ENCODE results near the gene NPTN. TPM values are rescaled to one million over a fixed set of nuclear protein-coding genes. Genes with fewer than 3 reads are reported as not detected.

The NPTN gene
- total and polyA plus RNA-seq, 9 of the 15 experiments (the other 6 are each of a cell fraction or from before 2014, with no cell fraction given) = 9.6 to 48.5 (median 21.7) TPM

DNA sequence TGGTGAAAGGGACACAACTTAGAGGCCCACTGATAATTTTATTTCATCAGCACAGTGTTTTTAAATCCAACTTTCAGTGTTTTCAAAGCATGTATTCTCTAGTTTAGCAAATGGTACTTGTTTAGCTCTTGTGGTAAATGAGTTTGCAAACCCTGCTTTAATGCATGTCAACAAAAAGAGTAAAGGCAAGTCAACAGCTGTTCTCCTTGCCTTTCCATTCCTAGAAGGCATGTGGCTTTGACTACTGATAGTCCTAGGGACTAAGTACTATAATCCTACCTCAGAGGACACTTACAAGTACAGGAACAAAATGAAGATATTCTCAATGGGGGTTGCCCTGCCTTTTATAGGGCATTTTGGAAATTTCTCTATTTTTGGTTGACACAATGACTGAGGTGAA, 13.1 kb downstream of the NPTN start (continued):
- TF ChIP-seq EP300 (IDR thresholded peaks at IDR 0.05; ENCODE audit: low read length) (no peak), MCM2 (IDR thresholded peaks at IDR 0.05; ENCODE audit: low read depth) (no peak), TBP (optimal IDR thresholded peaks at IDR 0.05; ENCODE audit: low read depth, low read length) (no peak), CBX3 (IDR thresholded peaks at IDR 0.05; ENCODE audit: borderline replicate concordance in 1 of 2, low read length in 2 of 2) (no peak), ILK (tag; IDR thresholded peaks at IDR 0.05; ENCODE audit: borderline replicate concordance, low read depth) (no peak)
- TF ChIP-seq, protein P1, sequence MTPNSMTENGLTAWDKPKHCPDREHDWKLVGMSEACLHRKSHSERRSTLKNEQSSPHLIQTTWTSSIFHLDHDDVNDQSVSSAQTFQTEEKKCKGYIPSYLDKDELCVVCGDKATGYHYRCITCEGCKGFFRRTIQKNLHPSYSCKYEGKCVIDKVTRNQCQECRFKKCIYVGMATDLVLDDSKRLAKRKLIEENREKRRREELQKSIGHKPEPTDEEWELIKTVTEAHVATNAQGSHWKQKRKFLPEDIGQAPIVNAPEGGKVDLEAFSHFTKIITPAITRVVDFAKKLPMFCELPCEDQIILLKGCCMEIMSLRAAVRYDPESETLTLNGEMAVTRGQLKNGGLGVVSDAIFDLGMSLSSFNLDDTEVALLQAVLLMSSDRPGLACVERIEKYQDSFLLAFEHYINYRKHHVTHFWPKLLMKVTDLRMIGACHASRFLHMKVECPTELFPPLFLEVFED (CRISPR knock-in tag; conservative IDR thresholded peaks at IDR 0.05) = no peak

DNA sequence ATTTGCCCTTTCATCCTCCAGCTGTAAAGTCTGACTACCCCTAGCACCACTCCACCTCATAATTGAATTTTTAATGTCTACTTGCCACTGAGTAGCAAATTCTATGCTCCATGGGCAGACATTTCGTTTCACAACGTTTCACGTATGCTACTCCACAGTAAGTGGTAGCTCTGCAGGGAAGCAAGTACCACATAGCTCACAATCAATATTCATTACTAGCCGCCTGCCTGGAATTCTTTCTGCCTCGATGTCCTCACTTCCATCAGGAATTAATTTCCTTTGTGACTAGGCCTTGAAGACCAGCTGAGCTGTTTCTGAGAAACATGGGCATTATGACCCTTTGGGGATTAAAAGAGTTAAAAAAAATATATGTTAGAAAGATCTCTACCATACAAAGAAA, 15.3 kb downstream of the NPTN start:
- Histone ChIP-seq H3K9ac (ENCODE audit: insufficient read depth in 1 of 2, low read depth in 2 of 2, low read length in 2 of 2) (no peak overlapping the region), H4K20me1 (replicated peaks; ENCODE audit: control insufficient read depth, insufficient read depth, low read length) (no peaks in the 10 kb centered on the region), H3K4me3 (no peak overlapping the region), H2AFZ (ENCODE audit: low read depth, low read length) (no peak overlapping the region), H3K4me1 (replicated peaks in 1 of 2; ENCODE audit: control insufficient read depth in 2 of 2, insufficient read depth in 2 of 2, low read length in 2 of 2) (no peaks in the 10 kb centered on the region), H3K27ac (ENCODE audit: extremely low read depth, low read depth, low read length) (no peak overlapping the region), H3K9me3 (replicated peaks; ENCODE audit: control insufficient read depth, insufficient read depth, low read depth, low read length) (no peaks in the 10 kb centered on the region), H3K4me2 (ENCODE audit: insufficient read depth, low read length) (no peak overlapping the region), H3K79me2 (ENCODE audit: control insufficient read depth, insufficient read depth, low read length) (peaks cover 91% of the 10 kb centered on the region), H3K36me3 (ENCODE audit: control insufficient read depth, insufficient read depth, low read length) (no peaks in the 10 kb centered on the region), H3K9me1 (ENCODE audit: control insufficient read depth, insufficient read depth, low read length) (no peaks in the 10 kb centered on the region), H3K27me3 (ENCODE audit: control insufficient read depth in 2 of 2, insufficient read depth in 2 of 2, low read length in 2 of 2) (no peaks in the 10 kb centered on the region)
- WGBS (ENCODE audit: insufficient coverage, low coverage, missing lambda C conversion rate) = 91% methylated on average over 5 of the region's 5 CpGs
- BruUV-seq (replicated peaks) = no TSS peak
- in situ Hi-C loops (cut with MboI) (no loop called here), intact Hi-C loops (cut with micrococcal nuclease) (no loop called here)
- ATAC-seq (no peak), DNase-seq (ENCODE audit: extremely low read depth in 1 of 4, low spot score in 3 of 4) (no peak), FAIRE-seq (no peak)
- TF ChIP-seq NR2C1 (IDR thresholded peaks at IDR 0.05) (no peak), NR2C1 (tag; IDR thresholded peaks at IDR 0.05) (no peak), SRSF9 (IDR thresholded peaks at IDR 0.05; ENCODE audit: borderline replicate concordance, low read depth, low read length) (no peak)
- TF ChIP-seq, protein P2, sequence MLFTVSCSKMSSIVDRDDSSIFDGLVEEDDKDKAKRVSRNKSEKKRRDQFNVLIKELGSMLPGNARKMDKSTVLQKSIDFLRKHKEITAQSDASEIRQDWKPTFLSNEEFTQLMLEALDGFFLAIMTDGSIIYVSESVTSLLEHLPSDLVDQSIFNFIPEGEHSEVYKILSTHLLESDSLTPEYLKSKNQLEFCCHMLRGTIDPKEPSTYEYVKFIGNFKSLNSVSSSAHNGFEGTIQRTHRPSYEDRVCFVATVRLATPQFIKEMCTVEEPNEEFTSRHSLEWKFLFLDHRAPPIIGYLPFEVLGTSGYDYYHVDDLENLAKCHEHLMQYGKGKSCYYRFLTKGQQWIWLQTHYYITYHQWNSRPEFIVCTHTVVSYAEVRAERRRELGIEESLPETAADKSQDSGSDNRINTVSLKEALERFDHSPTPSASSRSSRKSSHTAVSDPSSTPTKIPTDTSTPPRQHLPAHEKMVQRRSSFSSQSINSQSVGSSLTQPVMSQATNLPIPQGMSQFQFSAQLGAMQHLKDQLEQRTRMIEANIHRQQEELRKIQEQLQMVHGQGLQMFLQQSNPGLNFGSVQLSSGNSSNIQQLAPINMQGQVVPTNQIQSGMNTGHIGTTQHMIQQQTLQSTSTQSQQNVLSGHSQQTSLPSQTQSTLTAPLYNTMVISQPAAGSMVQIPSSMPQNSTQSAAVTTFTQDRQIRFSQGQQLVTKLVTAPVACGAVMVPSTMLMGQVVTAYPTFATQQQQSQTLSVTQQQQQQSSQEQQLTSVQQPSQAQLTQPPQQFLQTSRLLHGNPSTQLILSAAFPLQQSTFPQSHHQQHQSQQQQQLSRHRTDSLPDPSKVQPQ (CRISPR knock-in tag; IDR thresholded peaks at IDR 0.05; ENCODE audit: borderline replicate concordance) = no peak
- ChIA-PET CTCF (ENCODE audit: low intra/inter-chr PET ratio) (no interaction called here), POLR2A (interaction anchor here (1.1 to 3.6 kb wide), 4 partner anchors 8 to 14 kb away, joined by 3 to 17 read pairs (median 5); partner anchors contain the start of gene NPTN)
